SK-N-SH (cell line): Measurements from ENCODE around the gene JAK1. TPM values are rescaled to one million over a fixed set of nuclear protein-coding genes. Genes with fewer than 3 reads are reported as not detected.

Source experiments
- CTCF ChIA-PET: fragments of 300-600, 350-600 bp; formaldehyde crosslinking; extraction: SDS; loops from one replicate; lab custom pipeline; 2021; lab: Yijun Ruan, JAX
- POLR2A ChIA-PET: fragments of 350-600 bp; sonication (Branson Sonifier 250); formaldehyde crosslinking; extraction: SDS; loops from one replicate; lab custom pipeline; 2020; ENCODE audit warnings: antibody characterized with exemption, inconsistent platforms; lab: Yijun Ruan, JAX
- DNase-seq: peaks from one replicate; pipeline ENCODE4 v3.0.0; 2012
- H2AFZ ChIP-seq: fragments of 200-600 bp; sonication (generic); 2 replicates; pipeline ENCODE4 v1.8.1; 2016; ENCODE audit warnings: antibody characterized with exemption, mild to moderate bottlenecking, low read depth
- H3F3A ChIP-seq: fragments of 200-600 bp; sonication (generic); replicated peaks from 2 replicates; pipeline ENCODE3; 2016; ENCODE audit warnings: antibody characterized with exemption, mild to moderate bottlenecking; ENCODE audit not compliant: insufficient read depth
- H3K27ac ChIP-seq, 2 experiments: fragments of 200-500 bp in 1 of 2; fragments of 200-600 bp in 1 of 2; sonication (Bioruptor generic) in 1 of 2; sonication (generic), shearing (Covaris generic) in 1 of 2; 2 replicates each; pipeline versions ENCODE4 v1.5.1 to v1.6.1; 2014 to 2016; ENCODE audit warnings: low read depth in 2 of 2, inconsistent platforms in 1 of 2, low read length in 1 of 2, mild to moderate bottlenecking in 1 of 2, mixed read lengths in 1 of 2
- H3K27me3 ChIP-seq: fragments of 200-600 bp; sonication (generic), shearing (Covaris generic); 2 replicates; pipeline ENCODE4 v1.6.1; 2016; ENCODE audit warnings: mixed run types; ENCODE audit not compliant: insufficient read depth
- H3K36me3 ChIP-seq, 2 experiments: fragments of 200-500 bp in 1 of 2; fragments of 200-600 bp in 1 of 2; sonication (Bioruptor generic) in 1 of 2; sonication (generic) in 1 of 2; replicated peaks in 1 of 2; 2 replicates each; pipeline versions ENCODE3 to v1.5.1; 2014 to 2016; ENCODE audit warnings: low read length in 1 of 2, mild to moderate bottlenecking in 1 of 2; ENCODE audit not compliant: insufficient read depth in 2 of 2, control insufficient read depth in 1 of 2
- H3K4me1 ChIP-seq, 2 experiments: fragments of 200-500 bp in 1 of 2; fragments of 200-600 bp in 1 of 2; sonication (Bioruptor generic) in 1 of 2; sonication (generic), shearing (Covaris generic) in 1 of 2; 2 replicates each; pipeline versions ENCODE4 v1.5.1 to v1.6.1; 2014 to 2016; ENCODE audit warnings: low read depth in 1 of 2, low read length in 1 of 2, mixed run types in 1 of 2; ENCODE audit not compliant: insufficient read depth in 2 of 2, control insufficient read depth in 1 of 2
- H3K4me2 ChIP-seq: fragments of 200-600 bp; sonication (generic), shearing (Covaris generic); 2 replicates; pipeline ENCODE4 v1.6.1; 2017; ENCODE audit warnings: mixed run types
- H3K4me3 ChIP-seq, 2 experiments: fragments of 200-500 bp in 1 of 2; fragments of 200-600 bp in 1 of 2; sonication (Bioruptor generic) in 1 of 2; sonication (generic), shearing (Covaris generic) in 1 of 2; 2 replicates each; pipeline versions ENCODE4 v1.5.1 to v1.8.1; 2014 to 2016; ENCODE audit warnings: low read depth in 2 of 2, inconsistent platforms in 1 of 2, low read length in 1 of 2, mild to moderate bottlenecking in 1 of 2, mixed read lengths in 1 of 2, moderate library complexity in 1 of 2
- H3K79me2 ChIP-seq: fragments of 200-600 bp; sonication (generic); 2 replicates; pipeline ENCODE4 v1.8.1; 2017; ENCODE audit warnings: mild to moderate bottlenecking; ENCODE audit not compliant: insufficient read depth
- H3K9ac ChIP-seq: fragments of 200-600 bp; sonication (generic); 2 replicates; pipeline ENCODE4 v1.6.1; 2017; ENCODE audit warnings: mixed run types
- H3K9me2 ChIP-seq: fragments of 200-600 bp; sonication (generic); 2 replicates; pipeline ENCODE4 v1.6.1; 2017; ENCODE audit warnings: mixed run types
- H3K9me3 ChIP-seq: fragments of 200-600 bp; sonication (generic); 2 replicates; pipeline ENCODE4 v1.6.1; 2017; ENCODE audit warnings: mixed run types, mild to moderate bottlenecking, moderate library complexity
- H4K20me1 ChIP-seq: fragments of 200-600 bp; sonication (generic); 2 replicates; pipeline ENCODE4 v1.6.1; 2017; ENCODE audit warnings: mild to moderate bottlenecking, mixed run types; ENCODE audit not compliant: insufficient read depth
- CHD2 ChIP-seq: fragments of 150-350 bp; IDR thresholded peaks from 2 replicates; pipeline ENCODE4 v1.6.1; 2018; ENCODE audit warnings: low read length; ENCODE audit not compliant: partially characterized antibody
- ELF1 ChIP-seq: IDR thresholded peaks from 2 replicates; pipeline ENCODE4 v1.4.0; 2012
- EP300 ChIP-seq, 2 experiments: IDR thresholded peaks; 2 replicates each; pipeline versions ENCODE4 v1.4.0 to v1.6.1; 2012; ENCODE audit warnings: borderline replicate concordance in 1 of 2, low read depth in 1 of 2, low read length in 1 of 2
- EZH2phosphoT487 ChIP-seq: fragments of 200-600 bp; sonication (generic); IDR thresholded peaks from 2 replicates; pipeline ENCODE4 v1.6.1; 2017; ENCODE audit warnings: low read depth, mixed run types, mild to moderate bottlenecking, antibody characterized with exemption, moderate library complexity, borderline replicate concordance
- FOXM1 ChIP-seq: IDR thresholded peaks from 2 replicates; pipeline ENCODE4 v1.4.0; 2012; ENCODE audit warnings: low read depth, mild to moderate bottlenecking
- GABPA ChIP-seq: IDR thresholded peaks from 2 replicates; pipeline ENCODE4 v1.4.0; 2012; ENCODE audit warnings: low read depth, mild to moderate bottlenecking
- GATA2 ChIP-seq: sonication (generic); formaldehyde crosslinking; IDR thresholded peaks from 2 replicates; pipeline ENCODE4 v1.5.0; 2020; ENCODE audit warnings: mild to moderate bottlenecking, missing genetic modification reagents
- IRF3 ChIP-seq: fragments of 150-350 bp; IDR thresholded peaks from 2 replicates; pipeline ENCODE4 v1.6.1; 2016; ENCODE audit warnings: mild to moderate bottlenecking, low read depth, low read length
- MEF2A ChIP-seq: IDR thresholded peaks from 2 replicates; pipeline ENCODE4 v1.4.0; 2012; ENCODE audit warnings: low read depth, borderline replicate concordance
- MXI1 ChIP-seq: IDR thresholded peaks from 2 replicates; pipeline ENCODE4 v1.6.1; 2012; ENCODE audit warnings: mild to moderate bottlenecking, low read depth, low read length, improper control_type of control experiment
- NFIC ChIP-seq: IDR thresholded peaks from 2 replicates; pipeline ENCODE4 v1.4.0; 2012; ENCODE audit warnings: borderline replicate concordance
- PBX3 ChIP-seq: IDR thresholded peaks from 2 replicates; pipeline ENCODE4; 2012
- POLR2AphosphoS5 ChIP-seq: IDR thresholded peaks from 2 replicates; pipeline ENCODE4 v1.6.1; 2012; ENCODE audit warnings: low read depth, low read length
- RCOR1 ChIP-seq: fragments of 150-350 bp; IDR thresholded peaks from 2 replicates; pipeline ENCODE4 v1.6.1; 2017; ENCODE audit warnings: antibody characterized with exemption, low read length
- RFX5 ChIP-seq: IDR thresholded peaks from 2 replicates; pipeline ENCODE4 v1.6.1; 2012; ENCODE audit warnings: mild to moderate bottlenecking, improper control_type of control experiment, low read length
- RXRA ChIP-seq: IDR thresholded peaks from 2 replicates; pipeline ENCODE4 v1.4.0; 2012; ENCODE audit warnings: low read depth, mild to moderate bottlenecking, borderline replicate concordance
- WGBS: methylation state at CpG from one replicate; pipeline ENCODE4 v1.1.6; 2017; ENCODE audit warnings: low lambda C conversion rate; 5-methylcytosine and 5-hydroxymethylcytosine counted together
- polyA plus RNA-seq, 3 experiments: library from polyadenylated mRNA; depleted of rRNA; stranded (reverse); fragments of >200 nt; gene quantifications; 2 replicates each; pipeline ENCODE4 v1.2.3, GENCODE V29; 2012
- TF ChIP-seq, protein P1 (sequence below): fragments of 200-600 bp; sonication (generic); IDR thresholded peaks from 2 replicates; pipeline ENCODE4 v1.6.1; 2017; ENCODE audit warnings: antibody characterized with exemption, mild to moderate bottlenecking, moderate library complexity
- TF ChIP-seq, protein P2 (sequence below): fragments of 150-350 bp; IDR thresholded peaks from 2 replicates; pipeline ENCODE4 v1.6.1; 2017; ENCODE audit warnings: antibody characterized with exemption, low read length, low read depth, borderline replicate concordance
- TF ChIP-seq, protein P3 (sequence below): IDR thresholded peaks from 2 replicates; pipeline ENCODE4 v1.4.0; 2012; ENCODE audit warnings: low read depth
- TF ChIP-seq, protein P4 (sequence below): IDR thresholded peaks from 2 replicates; pipeline ENCODE4 v1.4.0; 2012; ENCODE audit warnings: low read depth, borderline replicate concordance

Gene JAK1
- polyA plus RNA-seq, 1 of the 3 experiments (the other 2 are of a cell fraction) = 47.5 TPM

DNA sequence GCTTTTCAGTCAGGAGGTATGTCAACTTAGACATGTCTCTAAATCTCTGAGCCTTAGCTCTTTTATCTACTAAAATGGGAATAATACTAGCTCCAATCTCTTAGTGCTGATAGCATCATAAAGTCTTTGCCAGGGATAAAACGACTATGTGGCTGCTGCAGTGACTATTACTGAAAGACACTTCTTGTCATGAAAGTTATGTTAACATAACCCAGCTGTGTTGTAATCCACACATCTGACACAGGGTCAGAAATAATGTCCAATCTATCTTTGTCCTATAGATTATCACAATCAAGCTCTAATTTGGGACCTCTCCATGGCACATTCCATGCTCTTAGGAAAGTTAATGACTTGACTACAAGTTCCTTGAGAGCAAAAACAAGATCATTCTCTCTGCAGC is 62.8 kb downstream of the JAK1 start:
- POLR2A ChIA-PET = interaction anchor here (1.0 kb wide), 1 partner anchor 10 kb away, joined by 3 read pairs; no protein-coding TSS in a partner anchor
- no peak overlapping the region for H3K9ac ChIP-seq
- H3K9me2 ChIP-seq = no peaks in the 10 kb centered on the region
- peak overlapping the region in 1 of 2 experiments; percentile 50; a peak in 2 of 4 replicates for H3K27ac ChIP-seq
- peaks cover 28 to 29% of the 10 kb centered on the region in 2 experiments; a peak in 3 of 4 replicates for H3K4me1 ChIP-seq
- H4K20me1 ChIP-seq = peaks cover 31% of the 10 kb centered on the region
- H3K4me3 ChIP-seq = no peak overlapping the region
- peaks cover 6% of the 10 kb centered on the region for H3F3A ChIP-seq
- no peaks in the 10 kb centered on the region for H3K27me3 ChIP-seq
- no peak for DNase-seq
- no peak overlapping the region for H2AFZ ChIP-seq
- H3K79me2 ChIP-seq = peaks cover 90% of the 10 kb centered on the region
- no peak overlapping the region for H3K4me2 ChIP-seq
- WGBS = 22% methylated on average over 1 of the region's 1 CpG
- H3K9me3 ChIP-seq = no peaks in the 10 kb centered on the region
- TF ChIP-seq, protein P1, sequence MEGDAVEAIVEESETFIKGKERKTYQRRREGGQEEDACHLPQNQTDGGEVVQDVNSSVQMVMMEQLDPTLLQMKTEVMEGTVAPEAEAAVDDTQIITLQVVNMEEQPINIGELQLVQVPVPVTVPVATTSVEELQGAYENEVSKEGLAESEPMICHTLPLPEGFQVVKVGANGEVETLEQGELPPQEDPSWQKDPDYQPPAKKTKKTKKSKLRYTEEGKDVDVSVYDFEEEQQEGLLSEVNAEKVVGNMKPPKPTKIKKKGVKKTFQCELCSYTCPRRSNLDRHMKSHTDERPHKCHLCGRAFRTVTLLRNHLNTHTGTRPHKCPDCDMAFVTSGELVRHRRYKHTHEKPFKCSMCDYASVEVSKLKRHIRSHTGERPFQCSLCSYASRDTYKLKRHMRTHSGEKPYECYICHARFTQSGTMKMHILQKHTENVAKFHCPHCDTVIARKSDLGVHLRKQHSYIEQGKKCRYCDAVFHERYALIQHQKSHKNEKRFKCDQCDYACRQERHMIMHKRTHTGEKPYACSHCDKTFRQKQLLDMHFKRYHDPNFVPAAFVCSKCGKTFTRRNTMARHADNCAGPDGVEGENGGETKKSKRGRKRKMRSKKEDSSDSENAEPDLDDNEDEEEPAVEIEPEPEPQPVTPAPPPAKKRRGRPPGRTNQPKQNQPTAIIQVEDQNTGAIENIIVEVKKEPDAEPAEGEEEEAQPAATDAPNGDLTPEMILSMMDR = no peak
- peak in 1 of 2 experiments; percentile 56; a peak in 2 of 4 replicates for TF ChIP-seq EP300 (IDR thresholded peaks at IDR 0.05; ENCODE audit: borderline replicate concordance in 1 of 2, low read depth in 1 of 2, low read length in 1 of 2)
- peak; percentile 63; the same call in 1 of the 2 replicates for TF ChIP-seq RCOR1
- no peak; the same call in 1 of the 2 replicates for TF ChIP-seq GATA2 (CRISPR knock-in tag)
- TF ChIP-seq PBX3 = no peak
- CTCF ChIA-PET = interaction anchor here (0.7 to 1.5 kb wide), 4 partner anchors 12 to 79 kb away, joined by 3 to 4 read pairs (median 3); partner anchors contain the start of gene JAK1
- peaks cover 0 to 3% of the 10 kb centered on the region in 2 experiments for H3K36me3 ChIP-seq

GRCh38 chr1:64901663-64902062 is 64.7 kb downstream of the JAK1 start:
- no peak overlapping the region for H3K9ac ChIP-seq
- DNase-seq = peak; percentile 61
- H3K9me3 ChIP-seq = no peaks in the 10 kb centered on the region
- peaks cover 77% of the 10 kb centered on the region for H3K79me2 ChIP-seq
- peaks cover 19 to 37% of the 10 kb centered on the region in 2 experiments; a peak in 3 of 4 replicates for H3K4me1 ChIP-seq
- WGBS = 83% methylated on average over 2 of the region's 2 CpGs
- ChIA-PET POLR2A (no interaction called here), CTCF (no interaction called here)
- peaks cover 24% of the 10 kb centered on the region for H4K20me1 ChIP-seq
- peaks cover 22% of the 10 kb centered on the region for H3F3A ChIP-seq
- no peak overlapping the region for H2AFZ ChIP-seq
- H3K9me2 ChIP-seq = no peaks in the 10 kb centered on the region
- no peak overlapping the region for H3K4me3 ChIP-seq
- peak overlapping the region in 1 of 2 experiments; percentile 95; a peak in 2 of 4 replicates for H3K27ac ChIP-seq
- no peak for TF ChIP-seq NFIC
- TF ChIP-seq, protein P2, sequence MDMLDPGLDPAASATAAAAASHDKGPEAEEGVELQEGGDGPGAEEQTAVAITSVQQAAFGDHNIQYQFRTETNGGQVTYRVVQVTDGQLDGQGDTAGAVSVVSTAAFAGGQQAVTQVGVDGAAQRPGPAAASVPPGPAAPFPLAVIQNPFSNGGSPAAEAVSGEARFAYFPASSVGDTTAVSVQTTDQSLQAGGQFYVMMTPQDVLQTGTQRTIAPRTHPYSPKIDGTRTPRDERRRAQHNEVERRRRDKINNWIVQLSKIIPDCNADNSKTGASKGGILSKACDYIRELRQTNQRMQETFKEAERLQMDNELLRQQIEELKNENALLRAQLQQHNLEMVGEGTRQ = no peak
- TF ChIP-seq POLR2AphosphoS5 = no peak
- TF ChIP-seq, protein P3, sequence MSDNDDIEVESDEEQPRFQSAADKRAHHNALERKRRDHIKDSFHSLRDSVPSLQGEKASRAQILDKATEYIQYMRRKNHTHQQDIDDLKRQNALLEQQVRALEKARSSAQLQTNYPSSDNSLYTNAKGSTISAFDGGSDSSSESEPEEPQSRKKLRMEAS = no peak
- peak; percentile 30; the same call in 1 of the 2 replicates for TF ChIP-seq RFX5
- TF ChIP-seq CHD2 = peak; percentile 26
- no peak for TF ChIP-seq RXRA
- TF ChIP-seq EZH2phosphoT487 = no peak
- peak in 1 of 2 experiments; percentile 80; a peak in 2 of 4 replicates for TF ChIP-seq EP300 (IDR thresholded peaks at IDR 0.05; ENCODE audit: borderline replicate concordance in 1 of 2, low read depth in 1 of 2, low read length in 1 of 2)
- peak; percentile 64; the same call in 1 of the 2 replicates for TF ChIP-seq RCOR1
- TF ChIP-seq FOXM1 = no peak
- TF ChIP-seq, protein P4, sequence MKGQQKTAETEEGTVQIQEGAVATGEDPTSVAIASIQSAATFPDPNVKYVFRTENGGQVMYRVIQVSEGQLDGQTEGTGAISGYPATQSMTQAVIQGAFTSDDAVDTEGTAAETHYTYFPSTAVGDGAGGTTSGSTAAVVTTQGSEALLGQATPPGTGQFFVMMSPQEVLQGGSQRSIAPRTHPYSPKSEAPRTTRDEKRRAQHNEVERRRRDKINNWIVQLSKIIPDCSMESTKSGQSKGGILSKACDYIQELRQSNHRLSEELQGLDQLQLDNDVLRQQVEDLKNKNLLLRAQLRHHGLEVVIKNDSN = no peak
- TF ChIP-seq MEF2A = no peak
- TF ChIP-seq IRF3 = no peak
- no peak for TF ChIP-seq MXI1
- TF ChIP-seq GABPA = no peak
- no peak for TF ChIP-seq ELF1
- no peak overlapping the region for H3K4me2 ChIP-seq
- no peaks in the 10 kb centered on the region for H3K27me3 ChIP-seq
- peaks cover 0 to 3% of the 10 kb centered on the region in 2 experiments for H3K36me3 ChIP-seq
